ENCODE results near the gene MYH1.

Gene MYH1

GRCh38 chr17:10477701-10478100 lies 40.6 kb downstream of the MYH1 start:
- DNase-seq = no peak

- no peak for DNase-seq
These were observed 43.8 kb downstream of the MYH1 start for GRCh38 chr17:10474536-10474935.

GRCh38 chr17:10471858-10472257 lies 46.5 kb downstream of the MYH1 start:
- DNase-seq = no peak

GRCh38 chr17:10469459-10469858 lies 48.9 kb downstream of the MYH1 start, which contains the start of gene MYH4:
MYH4 (minus strand) TSS chr17:10469559; CDS start chr17:10466745, 2,814 bp downstream.
- no peak for DNase-seq

- DNase-seq = no peak
These were observed 54.9 kb downstream of the MYH1 start for GRCh38 chr17:10463402-10463801.

- no peak for DNase-seq
These were observed 58.3 kb downstream of the MYH1 start for GRCh38 chr17:10460062-10460461.

- DNase-seq = no peak
These were observed 59.6 kb downstream of the MYH1 start for GRCh38 chr17:10458701-10459100.

- no peak for DNase-seq
These were observed 60.4 kb downstream of the MYH1 start for GRCh38 chr17:10457952-10458351.

- no peak for DNase-seq
These were observed 71.1 kb downstream of the MYH1 start for GRCh38 chr17:10447026-10447931.

All from activated CD4-positive, alpha-beta T cell treated with anti-CD3 and anti-CD28 coated beads, Interleukin-2, amount 50 U/mL, for 48 hours (primary cell).